ENCODE measurements around the gene MRPL55. TPM values are rescaled to one million over a fixed set of nuclear protein-coding genes. Genes with fewer than 3 reads are reported as not detected.

MRPL55 gene
- total and polyA plus RNA-seq, 2 experiments from 2014 or later: 57.5 to 95.1 TPM

GRCh38 chr1:228154021-228154669, 45.0 kb upstream of the MRPL55 start:
- no peak overlapping the region for H3K27ac ChIP-seq
- no peaks in the 10 kb centered on the region for H3K27me3 ChIP-seq (replicated peaks; ENCODE audit: insufficient read depth)

GRCh38 chr1:228152918-228153258, 43.8 kb upstream of the MRPL55 start:
- TF ChIP-seq EZH2phosphoT487 (IDR thresholded peaks at IDR 0.05; ENCODE audit: insufficient read depth, low read depth) (no peak), EZH2 (IDR thresholded peaks at IDR 0.05; ENCODE audit: insufficient read depth, poor library complexity, severe bottlenecking) (no peak)
- Histone ChIP-seq H3K9me3 (ENCODE audit: low read depth) (no peaks in the 10 kb centered on the region), H3K79me2 (ENCODE audit: insufficient read depth) (peaks cover 23% of the 10 kb centered on the region), H2AFZ (no peak overlapping the region), H3K4me1 (ENCODE audit: insufficient read depth) (peaks cover 23% of the 10 kb centered on the region), H3K4me3 (no peak overlapping the region), H3K36me3 (ENCODE audit: low read depth) (no peaks in the 10 kb centered on the region), H3K4me2 (ENCODE audit: unreplicated experiment) (no peak overlapping the region), H4K20me1 (ENCODE audit: insufficient read depth) (no peaks in the 10 kb centered on the region), H3K27me3 (replicated peaks; ENCODE audit: insufficient read depth) (no peaks in the 10 kb centered on the region), H3K9me2 (ENCODE audit: insufficient read depth) (no peaks in the 10 kb centered on the region), H3K9ac (no peak overlapping the region), H3F3A (ENCODE audit: insufficient read depth) (no peaks in the 10 kb centered on the region; the same call in 1 of the 2 replicates), H3K27ac (no peak overlapping the region)
- DNase-seq: no peak
- 82 to 89% methylated on average over 3 of the region's 3 CpGs for WGBS, 2 experiments (ENCODE audit: low coverage in 1 of 2, low lambda C conversion rate in 2 of 2, missing lambda C conversion rate in 2 of 2)
- in situ Hi-C loops (cut with MboI): no loop called here

More at GRCh38 chr1:228154021-228154669, 45.0 kb upstream of the MRPL55 start:
- H3K9ac ChIP-seq: no peak overlapping the region
- in situ Hi-C loops (cut with MboI): no loop called here
- no peaks in the 10 kb centered on the region for H3K9me2 ChIP-seq (ENCODE audit: insufficient read depth)
- H3K36me3 ChIP-seq (ENCODE audit: low read depth): no peaks in the 10 kb centered on the region
- no peaks in the 10 kb centered on the region for H3K9me3 ChIP-seq (ENCODE audit: low read depth)
- H3K4me3 ChIP-seq: no peak overlapping the region
- peaks cover 20% of the 10 kb centered on the region for H3K4me1 ChIP-seq (ENCODE audit: insufficient read depth)
- DNase-seq: no peak
- H2AFZ ChIP-seq: no peak overlapping the region
- no peaks in the 10 kb centered on the region for H4K20me1 ChIP-seq (ENCODE audit: insufficient read depth)
- peaks cover 10% of the 10 kb centered on the region; the same call in 1 of the 2 replicates for H3K79me2 ChIP-seq (ENCODE audit: insufficient read depth)
- TF ChIP-seq EZH2 (IDR thresholded peaks at IDR 0.05; ENCODE audit: insufficient read depth, poor library complexity, severe bottlenecking) (no peak), EZH2phosphoT487 (IDR thresholded peaks at IDR 0.05; ENCODE audit: insufficient read depth, low read depth) (no peak)
- WGBS, 2 experiments (ENCODE audit: low coverage in 1 of 2, low lambda C conversion rate in 2 of 2, missing lambda C conversion rate in 2 of 2): 78 to 81% methylated on average over 11 of the region's 11 CpGs
- no peaks in the 10 kb centered on the region; the same call in 1 of the 2 replicates for H3F3A ChIP-seq (ENCODE audit: insufficient read depth)
- H3K4me2 ChIP-seq (ENCODE audit: unreplicated experiment): no peak overlapping the region

- no peak overlapping the region for H3K27ac ChIP-seq
- no peaks in the 10 kb centered on the region for H4K20me1 ChIP-seq (ENCODE audit: insufficient read depth)
- no peaks in the 10 kb centered on the region for H3K36me3 ChIP-seq (ENCODE audit: low read depth)
- no peaks in the 10 kb centered on the region for H3K9me2 ChIP-seq (ENCODE audit: insufficient read depth)
- no peak for DNase-seq
- no peak overlapping the region for H3K9ac ChIP-seq
- H2AFZ ChIP-seq: no peak overlapping the region
- no peak overlapping the region for H3K4me3 ChIP-seq
- H3F3A ChIP-seq (ENCODE audit: insufficient read depth): no peaks in the 10 kb centered on the region; the same call in 1 of the 2 replicates
- no peaks in the 10 kb centered on the region for H3K27me3 ChIP-seq (replicated peaks; ENCODE audit: insufficient read depth)
- no peaks in the 10 kb centered on the region for H3K9me3 ChIP-seq (ENCODE audit: low read depth)
- TF ChIP-seq EZH2phosphoT487 (IDR thresholded peaks at IDR 0.05; ENCODE audit: insufficient read depth, low read depth): no peak
- TF ChIP-seq EZH2 (IDR thresholded peaks at IDR 0.05; ENCODE audit: insufficient read depth, poor library complexity, severe bottlenecking): no peak
- in situ Hi-C loops (cut with MboI): no loop called here
- 89% methylated on average over 16 to 18 of the region's 19 CpGs for WGBS, 2 experiments (ENCODE audit: low coverage in 1 of 2, low lambda C conversion rate in 2 of 2, missing lambda C conversion rate in 2 of 2)
- H3K4me1 ChIP-seq (ENCODE audit: insufficient read depth): peaks cover 23% of the 10 kb centered on the region
- H3K79me2 ChIP-seq (ENCODE audit: insufficient read depth): peaks cover 29% of the 10 kb centered on the region
- no peak overlapping the region for H3K4me2 ChIP-seq (ENCODE audit: unreplicated experiment)
Measured at GRCh38 chr1:228152097-228152917, 43.2 kb upstream of the MRPL55 start.

GRCh38 chr1:228151180-228151925, 42.3 kb upstream of the MRPL55 start:
- no peaks in the 10 kb centered on the region for H4K20me1 ChIP-seq (ENCODE audit: insufficient read depth)
- no peaks in the 10 kb centered on the region for H3K9me3 ChIP-seq (ENCODE audit: low read depth)
- peak overlapping the region; percentile 46 for H3K27ac ChIP-seq
- TF ChIP-seq EZH2 (IDR thresholded peaks at IDR 0.05; ENCODE audit: insufficient read depth, poor library complexity, severe bottlenecking) (no peak), EZH2phosphoT487 (IDR thresholded peaks at IDR 0.05; ENCODE audit: insufficient read depth, low read depth) (no peak)
- H3K4me2 ChIP-seq (ENCODE audit: unreplicated experiment): no peak overlapping the region
- in situ Hi-C loops (cut with MboI): no loop called here
- no peaks in the 10 kb centered on the region for H3K9me2 ChIP-seq (ENCODE audit: insufficient read depth)
- H3K9ac ChIP-seq: peak overlapping the region; percentile 30; the same call in 1 of the 2 replicates
- no peak overlapping the region for H3K4me3 ChIP-seq
- H3K27me3 ChIP-seq (replicated peaks; ENCODE audit: insufficient read depth): no peaks in the 10 kb centered on the region
- peaks cover 38% of the 10 kb centered on the region for H3K79me2 ChIP-seq (ENCODE audit: insufficient read depth)
- no peaks in the 10 kb centered on the region for H3K36me3 ChIP-seq (ENCODE audit: low read depth)
- no peak overlapping the region for H2AFZ ChIP-seq
- 53 to 66% methylated on average over 11 to 12 of the region's 12 CpGs for WGBS, 2 experiments (ENCODE audit: low coverage in 1 of 2, low lambda C conversion rate in 2 of 2, missing lambda C conversion rate in 2 of 2)
- H3K4me1 ChIP-seq (ENCODE audit: insufficient read depth): peaks cover 23% of the 10 kb centered on the region
- DNase-seq: no peak
- no peaks in the 10 kb centered on the region; the same call in 1 of the 2 replicates for H3F3A ChIP-seq (ENCODE audit: insufficient read depth)
